Esophagus muscularis mucosa (tissue), 4 donors: ENCODE data around the gene ALCAM.

Source experiments
- EP300 ChIP-seq: sonication (generic); formaldehyde crosslinking; IDR thresholded peaks from one replicate; pipeline ENCODE4 v1.6.1; 2017; ENCODE audit warnings: antibody characterized with exemption
- POLR2A ChIP-seq: fragments of 450-650 bp; IDR thresholded peaks from one replicate; pipeline ENCODE4 v1.6.1; 2017; ENCODE audit warnings: antibody characterized with exemption, moderate library complexity, mild to moderate bottlenecking, low read depth
- POLR2AphosphoS5 ChIP-seq, 2 donors: sonication (generic); formaldehyde crosslinking; IDR thresholded peaks; one replicate each; pipeline ENCODE4 v1.6.1; 2017; ENCODE audit warnings: antibody characterized with exemption in 2 of 2
- TF ChIP-seq, protein P1 (sequence below), 3 experiments: fragments of 200-600 bp in 2 of 3; fragments of 450-650 bp in 1 of 3; sonication (generic) in 2 of 3; IDR thresholded peaks; one replicate each; pipeline ENCODE4 v1.5.1; 2017 to 2019; ENCODE audit warnings: antibody characterized with exemption in 3 of 3, mild to moderate bottlenecking in 2 of 3, moderate library complexity in 1 of 3

DNA sequence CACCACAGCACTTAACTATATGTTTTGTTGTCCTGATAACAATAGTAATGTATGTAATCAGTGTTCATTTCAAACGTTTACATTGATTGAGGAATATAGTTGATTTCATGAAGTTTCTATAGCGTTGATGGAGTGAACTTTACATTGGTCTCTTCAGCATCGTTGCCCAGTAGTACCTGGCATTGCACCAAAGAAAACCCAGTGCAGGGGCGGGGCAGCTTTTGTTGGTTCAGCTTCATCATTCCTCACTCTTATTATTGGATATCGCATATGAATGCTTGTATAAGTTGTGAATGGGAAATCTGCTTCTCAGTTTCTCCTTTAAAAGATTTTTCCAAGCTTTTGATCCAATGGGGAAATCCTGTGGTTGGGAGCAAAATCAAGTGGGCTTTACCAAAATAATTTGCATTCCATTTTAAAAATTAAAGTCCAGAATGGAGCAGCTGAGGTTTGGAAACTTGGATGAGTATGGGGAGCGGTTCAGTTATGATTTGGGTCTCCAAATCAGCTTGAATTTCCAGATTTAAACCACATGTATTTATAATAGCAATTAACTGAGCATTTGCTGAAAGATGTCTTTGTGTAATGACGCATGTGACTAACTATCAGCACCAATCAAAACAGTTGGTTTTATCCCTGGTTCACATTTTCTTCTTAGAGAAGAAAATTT is 213.7 kb downstream of the ALCAM start:
- TF ChIP-seq, protein P1, sequence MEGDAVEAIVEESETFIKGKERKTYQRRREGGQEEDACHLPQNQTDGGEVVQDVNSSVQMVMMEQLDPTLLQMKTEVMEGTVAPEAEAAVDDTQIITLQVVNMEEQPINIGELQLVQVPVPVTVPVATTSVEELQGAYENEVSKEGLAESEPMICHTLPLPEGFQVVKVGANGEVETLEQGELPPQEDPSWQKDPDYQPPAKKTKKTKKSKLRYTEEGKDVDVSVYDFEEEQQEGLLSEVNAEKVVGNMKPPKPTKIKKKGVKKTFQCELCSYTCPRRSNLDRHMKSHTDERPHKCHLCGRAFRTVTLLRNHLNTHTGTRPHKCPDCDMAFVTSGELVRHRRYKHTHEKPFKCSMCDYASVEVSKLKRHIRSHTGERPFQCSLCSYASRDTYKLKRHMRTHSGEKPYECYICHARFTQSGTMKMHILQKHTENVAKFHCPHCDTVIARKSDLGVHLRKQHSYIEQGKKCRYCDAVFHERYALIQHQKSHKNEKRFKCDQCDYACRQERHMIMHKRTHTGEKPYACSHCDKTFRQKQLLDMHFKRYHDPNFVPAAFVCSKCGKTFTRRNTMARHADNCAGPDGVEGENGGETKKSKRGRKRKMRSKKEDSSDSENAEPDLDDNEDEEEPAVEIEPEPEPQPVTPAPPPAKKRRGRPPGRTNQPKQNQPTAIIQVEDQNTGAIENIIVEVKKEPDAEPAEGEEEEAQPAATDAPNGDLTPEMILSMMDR (IDR thresholded peaks at IDR 0.05), result no peak
- TF ChIP-seq POLR2A (no peak), EP300 (no peak), POLR2AphosphoS5 (IDR thresholded peaks at IDR 0.05) (no peak)
